ENCODE results near the gene YBX1.

DNA sequence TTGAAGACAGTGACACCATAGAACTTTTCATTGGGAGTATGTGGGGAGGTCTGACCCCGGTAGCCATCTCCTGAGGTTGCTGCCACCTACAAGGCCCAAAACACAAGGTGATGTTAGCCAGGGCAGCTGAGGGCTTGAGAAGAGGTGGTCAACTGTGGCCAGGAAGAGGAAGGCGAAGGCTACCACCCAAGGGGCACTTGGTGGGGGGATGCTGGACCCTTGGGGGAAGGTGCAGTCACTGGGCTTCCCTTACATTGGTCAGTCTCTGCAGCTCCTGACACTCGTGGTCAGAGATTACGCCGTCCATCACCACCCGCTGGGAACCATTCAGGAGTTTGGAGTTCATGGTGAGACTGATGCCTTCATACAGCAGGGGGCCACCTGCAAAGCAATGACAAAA is 70.1 kb downstream of the YBX1 start:
- TF ChIP-seq, protein P1, sequence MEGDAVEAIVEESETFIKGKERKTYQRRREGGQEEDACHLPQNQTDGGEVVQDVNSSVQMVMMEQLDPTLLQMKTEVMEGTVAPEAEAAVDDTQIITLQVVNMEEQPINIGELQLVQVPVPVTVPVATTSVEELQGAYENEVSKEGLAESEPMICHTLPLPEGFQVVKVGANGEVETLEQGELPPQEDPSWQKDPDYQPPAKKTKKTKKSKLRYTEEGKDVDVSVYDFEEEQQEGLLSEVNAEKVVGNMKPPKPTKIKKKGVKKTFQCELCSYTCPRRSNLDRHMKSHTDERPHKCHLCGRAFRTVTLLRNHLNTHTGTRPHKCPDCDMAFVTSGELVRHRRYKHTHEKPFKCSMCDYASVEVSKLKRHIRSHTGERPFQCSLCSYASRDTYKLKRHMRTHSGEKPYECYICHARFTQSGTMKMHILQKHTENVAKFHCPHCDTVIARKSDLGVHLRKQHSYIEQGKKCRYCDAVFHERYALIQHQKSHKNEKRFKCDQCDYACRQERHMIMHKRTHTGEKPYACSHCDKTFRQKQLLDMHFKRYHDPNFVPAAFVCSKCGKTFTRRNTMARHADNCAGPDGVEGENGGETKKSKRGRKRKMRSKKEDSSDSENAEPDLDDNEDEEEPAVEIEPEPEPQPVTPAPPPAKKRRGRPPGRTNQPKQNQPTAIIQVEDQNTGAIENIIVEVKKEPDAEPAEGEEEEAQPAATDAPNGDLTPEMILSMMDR (IDR thresholded peaks at IDR 0.05), result no peak
- TF ChIP-seq EZH2 (IDR thresholded peaks at IDR 0.05; ENCODE audit: borderline replicate concordance, insufficient read depth, low read depth, low read length, poor library complexity, severe bottlenecking), result no peak

All from B cell (primary cell).